ENCODE results near the gene ARHGEF4. TPM values are rescaled to one million over a fixed set of nuclear protein-coding genes. Genes with fewer than 3 reads are reported as not detected.

The ARHGEF4 gene
- total and polyA plus RNA-seq, 2 donors (not counting 3 experiments of a cell fraction or from before 2014, with no cell fraction given): not detected

GRCh38 chr2:130957915-130958314 lies 121.2 kb downstream of the ARHGEF4 start:
- ChIA-PET CTCF (no interaction called here), POLR2A (no interaction called here)
- no peak for TF ChIP-seq JUN (IDR thresholded peaks at IDR 0.05; ENCODE audit: borderline replicate concordance, insufficient read depth, insufficient read length, low read depth)
- TF ChIP-seq EZH2 (IDR thresholded peaks at IDR 0.05; ENCODE audit: borderline replicate concordance, low read depth, low read length, severe bottlenecking): no peak
- TF ChIP-seq MAX (IDR thresholded peaks at IDR 0.05; ENCODE audit: insufficient read depth, insufficient read length): no peak

GRCh38 chr2:130963196-130963848 lies 126.6 kb downstream of the ARHGEF4 start:
- Histone ChIP-seq H3K9me1 (replicated peaks; ENCODE audit: control insufficient read depth, extremely low read depth, insufficient read depth, low read length) (no peaks in the 10 kb centered on the region), H3K27me3 (ENCODE audit: control insufficient read depth in 2 of 2, insufficient read depth in 2 of 2, low read length in 2 of 2) (peaks cover 29 to 31% of the 10 kb centered on the region in 2 experiments), H4K20me1 (replicated peaks; ENCODE audit: control insufficient read depth, extremely low read depth, insufficient read depth, low read length) (no peaks in the 10 kb centered on the region), H3K27ac (ENCODE audit: insufficient read depth, low read depth, low read length) (no peak overlapping the region), H3K4me1 (ENCODE audit: control insufficient read depth, extremely low read depth, insufficient read depth, low read length) (no peaks in the 10 kb centered on the region), H3K4me3 (replicated peaks in 1 of 3; ENCODE audit: insufficient read depth in 1 of 3, low read depth in 1 of 3, low read length in 3 of 3) (no peak overlapping the region), H2AFZ (ENCODE audit: low read depth, low read length) (no peak overlapping the region), H3K79me2 (ENCODE audit: control insufficient read depth, insufficient read depth, low read length) (no peaks in the 10 kb centered on the region), H3K9ac (replicated peaks; ENCODE audit: extremely low read depth, insufficient read depth, low read length) (no peak overlapping the region), H3K36me3 (ENCODE audit: control insufficient read depth in 2 of 2, extremely low read depth in 1 of 2, insufficient read depth in 2 of 2, low read length in 2 of 2) (no peaks in the 10 kb centered on the region), H3K9me3 (replicated peaks; ENCODE audit: control insufficient read depth, insufficient read depth, low read length) (no peaks in the 10 kb centered on the region), H3K4me2 (ENCODE audit: insufficient read depth, low read length) (no peak overlapping the region)
- DNase-seq (ENCODE audit: low read depth, low spot score): no peak
- no peak for FAIRE-seq
- dilution Hi-C loops (cut with MboI; ENCODE audit: extremely low pct_ligation_motif_present, low sequenced_read_pairs): no loop called here
- POLR2A ChIA-PET: no interaction called here
- no TSS peak for BruUV-seq (replicated peaks)
- TF ChIP-seq EZH2 (IDR thresholded peaks at IDR 0.05; ENCODE audit: borderline replicate concordance, low read depth, low read length, severe bottlenecking) (peak; percentile 11), JUN (IDR thresholded peaks at IDR 0.05; ENCODE audit: borderline replicate concordance, insufficient read depth, insufficient read length, low read depth) (no peak)
- intact Hi-C loops (cut with micrococcal nuclease): no loop called here
- CTCF ChIA-PET: no interaction called here

More at GRCh38 chr2:130957915-130958314, 121.2 kb downstream of the ARHGEF4 start:
- BruUV-seq (replicated peaks): no TSS peak
- H2AFZ ChIP-seq (ENCODE audit: low read depth, low read length): no peak overlapping the region
- H3K9me1 ChIP-seq (replicated peaks; ENCODE audit: control insufficient read depth, extremely low read depth, insufficient read depth, low read length): no peaks in the 10 kb centered on the region
- no peak overlapping the region for H3K27ac ChIP-seq (ENCODE audit: insufficient read depth, low read depth, low read length)
- no peaks in the 10 kb centered on the region for H3K36me3 ChIP-seq (ENCODE audit: control insufficient read depth in 2 of 2, extremely low read depth in 1 of 2, insufficient read depth in 2 of 2, low read length in 2 of 2)
- intact Hi-C loops (cut with micrococcal nuclease) (no loop called here), dilution Hi-C loops (cut with MboI; ENCODE audit: extremely low pct_ligation_motif_present, low sequenced_read_pairs) (no loop called here)
- H4K20me1 ChIP-seq (replicated peaks; ENCODE audit: control insufficient read depth, extremely low read depth, insufficient read depth, low read length): no peaks in the 10 kb centered on the region
- no peak for DNase-seq (ENCODE audit: low read depth, low spot score)
- no peak for FAIRE-seq
- H3K9ac ChIP-seq (replicated peaks; ENCODE audit: extremely low read depth, insufficient read depth, low read length): no peak overlapping the region
- peaks cover 6 to 8% of the 10 kb centered on the region in 2 experiments for H3K27me3 ChIP-seq (ENCODE audit: control insufficient read depth in 2 of 2, insufficient read depth in 2 of 2, low read length in 2 of 2)
- H3K79me2 ChIP-seq (ENCODE audit: control insufficient read depth, insufficient read depth, low read length): no peaks in the 10 kb centered on the region
- H3K4me2 ChIP-seq (ENCODE audit: insufficient read depth, low read length): no peak overlapping the region
- no peaks in the 10 kb centered on the region for H3K9me3 ChIP-seq (replicated peaks; ENCODE audit: control insufficient read depth, insufficient read depth, low read length)
- H3K4me1 ChIP-seq (ENCODE audit: control insufficient read depth, extremely low read depth, insufficient read depth, low read length): no peaks in the 10 kb centered on the region
- no peak overlapping the region for H3K4me3 ChIP-seq (replicated peaks in 1 of 3; ENCODE audit: insufficient read depth in 1 of 3, low read depth in 1 of 3, low read length in 3 of 3)

Measured in endothelial cell of umbilical vein (primary cell).